Prostate gland (tissue), 2 donors: Measurements from ENCODE around the gene SLC25A21. TPM values are rescaled to one million over a fixed set of nuclear protein-coding genes. Genes with fewer than 3 reads are reported as not detected.

Experiments used
- DNase-seq: peaks from one replicate; pipeline ENCODE4 v3.0.0-alpha.2; 2019; ENCODE audit warnings: low spot score
- H3K27ac ChIP-seq, 2 donors: fragments of 200-600 bp; sonication (generic); 2 replicates each; pipeline ENCODE4 v1.5.1; 2017 to 2019
- H3K27me3 ChIP-seq: fragments of 200-600 bp; sonication (generic); replicated peaks from 2 replicates; pipeline ENCODE4 v1.5.1; 2019; ENCODE audit not compliant: insufficient read depth
- H3K36me3 ChIP-seq, 2 donors: fragments of 200-600 bp; sonication (generic); 1 replicate in 1 of 2; 2 replicates in 1 of 2; pipeline versions ENCODE4 v1.5.1 to v1.8.1; 2017 to 2019
- H3K4me1 ChIP-seq: fragments of 200-600 bp; sonication (generic); replicated peaks from 2 replicates; pipeline ENCODE4 v1.5.1; 2019
- H3K4me3 ChIP-seq, 2 donors: fragments of 200-600 bp; sonication (generic); 2 replicates each; pipeline ENCODE4 v1.5.1; 2017 to 2019
- H3K9me3 ChIP-seq: fragments of 200-600 bp; sonication (generic); 2 replicates; pipeline ENCODE4 v1.5.1; 2017
- POLR2A ChIP-seq: fragments of 450-650 bp; IDR thresholded peaks from one replicate; pipeline ENCODE4 v1.6.1; 2016; ENCODE audit warnings: antibody characterized with exemption, mild to moderate bottlenecking
- POLR2AphosphoS5 ChIP-seq: sonication (generic); formaldehyde crosslinking; IDR thresholded peaks from one replicate; pipeline ENCODE4 v1.6.1; 2017; ENCODE audit warnings: antibody characterized with exemption
- WGBS: methylation state at CpG from one replicate; pipeline ENCODE4 v1.1.5; 2018; 5-methylcytosine and 5-hydroxymethylcytosine counted together
- intact Hi-C: fragments of 100-400 bp; cut with DNase I; formaldehyde crosslinking; loops from one replicate; pipeline ENCODE4 v1.14.2; 2022
- total RNA-seq, 2 donors: library from RNA; depleted of rRNA; stranded (reverse); fragments of >200 nt; gene quantifications; one replicate each; pipeline ENCODE4 v1.1.0, GENCODE V29; 2016
- TF ChIP-seq, protein P1 (sequence below), 4 experiments: fragments of 200-600 bp in 2 of 4; fragments of 450-650 bp in 2 of 4; sonication (generic) in 2 of 4; IDR thresholded peaks; 1 replicate in 3 of 4; 2 replicates in 1 of 4; pipeline ENCODE4 v1.5.1; 2016 to 2019; ENCODE audit warnings: antibody characterized with exemption in 4 of 4, mild to moderate bottlenecking in 2 of 4, moderate library complexity in 2 of 4

SLC25A21 gene
- total RNA-seq, 2 donors from 2014 or later, result 1.5 to 7.7 TPM

DNA sequence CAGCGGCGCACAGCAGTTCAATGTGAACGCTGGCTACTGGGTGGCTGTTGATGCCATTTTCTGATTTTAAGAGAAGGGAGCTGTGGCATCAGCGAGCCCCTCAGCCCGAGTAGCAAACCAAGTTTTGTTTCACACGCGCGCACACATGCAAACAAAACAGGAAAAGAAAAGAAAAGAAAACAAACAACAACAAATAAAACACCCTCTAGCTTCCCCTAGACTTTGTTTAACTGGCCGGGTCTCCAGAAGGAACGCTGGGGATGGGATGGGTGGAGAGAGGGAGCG, 510.2 kb downstream of the SLC25A21 start:
- 2% methylated on average over 11 of the region's 11 CpGs for WGBS
- no peak for DNase-seq

GRCh38 chr14:36661506-36662257, 510.7 kb downstream of the SLC25A21 start, which contains the start of gene PAX9:
PAX9 (plus strand) TSS chr14:36661860; CDS start chr14:36662090, 230 bp downstream.
- Histone ChIP-seq H3K36me3 (no peaks in the 10 kb centered on the region), H3K4me1 (no peaks in the 10 kb centered on the region), H3K27me3 (no peaks in the 10 kb centered on the region), H3K9me3 (no peaks in the 10 kb centered on the region), H3K27ac (peak within 1 kb of the TSS; percentile 80 to 90), H3K4me3 (peak within 1 kb of the TSS; percentile 37 to 53)
- intact Hi-C loops, result no loop called here
- peak; percentile 96 for DNase-seq
- WGBS, result 1% methylated on average over 44 of the region's 44 CpGs
- TF ChIP-seq, protein P1, sequence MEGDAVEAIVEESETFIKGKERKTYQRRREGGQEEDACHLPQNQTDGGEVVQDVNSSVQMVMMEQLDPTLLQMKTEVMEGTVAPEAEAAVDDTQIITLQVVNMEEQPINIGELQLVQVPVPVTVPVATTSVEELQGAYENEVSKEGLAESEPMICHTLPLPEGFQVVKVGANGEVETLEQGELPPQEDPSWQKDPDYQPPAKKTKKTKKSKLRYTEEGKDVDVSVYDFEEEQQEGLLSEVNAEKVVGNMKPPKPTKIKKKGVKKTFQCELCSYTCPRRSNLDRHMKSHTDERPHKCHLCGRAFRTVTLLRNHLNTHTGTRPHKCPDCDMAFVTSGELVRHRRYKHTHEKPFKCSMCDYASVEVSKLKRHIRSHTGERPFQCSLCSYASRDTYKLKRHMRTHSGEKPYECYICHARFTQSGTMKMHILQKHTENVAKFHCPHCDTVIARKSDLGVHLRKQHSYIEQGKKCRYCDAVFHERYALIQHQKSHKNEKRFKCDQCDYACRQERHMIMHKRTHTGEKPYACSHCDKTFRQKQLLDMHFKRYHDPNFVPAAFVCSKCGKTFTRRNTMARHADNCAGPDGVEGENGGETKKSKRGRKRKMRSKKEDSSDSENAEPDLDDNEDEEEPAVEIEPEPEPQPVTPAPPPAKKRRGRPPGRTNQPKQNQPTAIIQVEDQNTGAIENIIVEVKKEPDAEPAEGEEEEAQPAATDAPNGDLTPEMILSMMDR (IDR thresholded peaks at IDR 0.05), result no peak
- peak; percentile 58 for TF ChIP-seq POLR2A
- peak; percentile 60 for TF ChIP-seq POLR2AphosphoS5

More for the DNA sequence above, 510.2 kb downstream of the SLC25A21 start:
- Histone ChIP-seq H3K4me3 (peak overlapping the region; percentile 37 to 53), H3K36me3 (no peaks in the 10 kb centered on the region), H3K27me3 (no peaks in the 10 kb centered on the region), H3K27ac (peak overlapping the region; percentile 80 to 90), H3K4me1 (no peaks in the 10 kb centered on the region), H3K9me3 (no peaks in the 10 kb centered on the region)
- TF ChIP-seq POLR2AphosphoS5 (no peak), POLR2A (peak; percentile 11)
- intact Hi-C loops, result no loop called here

GRCh38 chr14:36660736-36661505, 511.5 kb downstream of the SLC25A21 start:
- no peaks in the 10 kb centered on the region for H3K36me3 ChIP-seq
- TF ChIP-seq POLR2A (no peak), POLR2AphosphoS5 (no peak)
- TF ChIP-seq, protein P1 (IDR thresholded peaks at IDR 0.05), result no peak
- no peaks in the 10 kb centered on the region for H3K9me3 ChIP-seq
- peak overlapping the region in 1 of 2 donors; percentile 53 for H3K4me3 ChIP-seq
- WGBS, result 54% methylated on average over 35 of the region's 35 CpGs
- no peaks in the 10 kb centered on the region for H3K27me3 ChIP-seq
- intact Hi-C loops, result no loop called here
- peak overlapping the region; percentile 80 to 90 for H3K27ac ChIP-seq
- no peaks in the 10 kb centered on the region for H3K4me1 ChIP-seq
- DNase-seq, result no peak

DNA sequence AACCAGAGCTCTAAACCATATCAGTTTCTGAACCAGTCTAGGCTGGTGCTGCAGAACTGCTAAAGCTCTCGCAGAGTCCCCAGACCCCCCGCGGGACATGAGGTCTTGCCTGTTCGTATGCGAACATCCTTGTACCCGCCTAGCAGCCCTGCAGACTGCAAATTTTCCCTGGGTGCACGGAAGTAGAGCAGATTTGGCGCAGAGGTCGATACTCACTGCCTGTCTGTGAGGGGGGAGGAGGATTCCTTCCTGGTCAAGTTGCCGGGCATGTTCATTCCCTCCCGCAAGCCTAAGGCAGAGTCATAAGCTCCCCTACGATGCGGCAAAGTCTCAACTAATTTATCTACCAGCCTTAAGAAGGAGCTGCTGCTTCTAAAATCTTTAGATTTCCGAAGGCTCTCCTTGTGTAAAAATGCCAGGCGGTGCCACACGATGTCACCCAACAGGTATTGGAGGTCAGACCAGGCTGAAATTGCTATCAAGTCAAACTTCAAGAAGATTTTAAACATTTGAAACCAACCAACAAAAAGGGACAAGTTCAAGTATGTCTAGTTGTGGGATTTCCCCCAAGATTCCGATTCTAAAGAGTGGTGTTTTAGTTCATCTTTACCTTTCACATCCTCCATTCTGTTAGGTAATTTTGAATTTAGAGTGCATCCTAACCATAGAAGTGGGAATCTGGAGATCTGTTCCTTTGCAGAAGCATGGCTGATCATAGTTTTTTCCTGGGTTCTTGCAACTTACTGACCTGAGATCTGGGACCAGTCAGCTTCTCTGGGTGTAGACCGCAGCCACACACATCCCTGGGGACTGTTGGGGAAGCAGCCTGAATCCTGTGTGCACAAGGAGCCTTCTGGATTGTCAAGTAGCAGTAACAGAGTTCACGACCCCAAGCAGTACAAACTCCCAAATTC, 512.3 kb downstream of the SLC25A21 start:
- Histone ChIP-seq H3K4me3 (no peak overlapping the region), H3K36me3 (no peaks in the 10 kb centered on the region), H3K27ac (peak overlapping the region in 1 of 2 donors; percentile 19), H3K9me3 (no peaks in the 10 kb centered on the region), H3K27me3 (no peaks in the 10 kb centered on the region), H3K4me1 (no peaks in the 10 kb centered on the region)
- no peak for DNase-seq
- intact Hi-C loops, result no loop called here
- TF ChIP-seq, protein P1 (IDR thresholded peaks at IDR 0.05), result peak in 1 of 4 experiments; percentile 8
- no peak for TF ChIP-seq POLR2A
- WGBS, result 36% methylated on average over 19 of the region's 19 CpGs
